HG03060 (cell line): ENCODE data around the gene IGSF5.

Source experiments
- ATAC-seq: cut with Tn5 transposase; IDR thresholded peaks from one replicate; pipeline ENCODE4 v1.9.1; 2021; ENCODE audit warnings: low read depth, moderate number of reproducible peaks; ENCODE audit not compliant: unreplicated experiment

Gene IGSF5

GRCh38 chr21:39809936-39810335 lies 65.0 kb downstream of the IGSF5 start:
- no peak for ATAC-seq

- no peak for ATAC-seq
These were observed 68.0 kb downstream of the IGSF5 start for GRCh38 chr21:39812983-39813382.

- no peak for ATAC-seq
These were observed 73.6 kb downstream of the IGSF5 start for GRCh38 chr21:39818557-39818956.

- no peak for ATAC-seq
These were observed 77.1 kb downstream of the IGSF5 start for GRCh38 chr21:39822042-39822441.

- ATAC-seq = no peak
These were observed 80.3 kb downstream of the IGSF5 start for GRCh38 chr21:39825250-39825649.

- no peak for ATAC-seq
These were observed 89.6 kb downstream of the IGSF5 start for GRCh38 chr21:39834543-39834942.

GRCh38 chr21:39837861-39838359 lies 92.9 kb downstream of the IGSF5 start:
- no peak for ATAC-seq

GRCh38 chr21:39840373-39841097 lies 95.6 kb downstream of the IGSF5 start:
- no peak for ATAC-seq

- ATAC-seq = no peak
These were observed 97.9 kb downstream of the IGSF5 start for GRCh38 chr21:39842741-39843459.

GRCh38 chr21:39843483-39843882 lies 98.5 kb downstream of the IGSF5 start:
- ATAC-seq = no peak

GRCh38 chr21:39843916-39844315 lies 98.9 kb downstream of the IGSF5 start:
- no peak for ATAC-seq

GRCh38 chr21:39845571-39846130 lies 100.7 kb downstream of the IGSF5 start:
- ATAC-seq = no peak

- ATAC-seq = no peak
These were observed 102.9 kb downstream of the IGSF5 start for GRCh38 chr21:39847877-39848276.

- no peak for ATAC-seq
These were observed 104.2 kb downstream of the IGSF5 start for GRCh38 chr21:39849014-39849655.

GRCh38 chr21:39850333-39850732 lies 105.3 kb downstream of the IGSF5 start:
- no peak for ATAC-seq

GRCh38 chr21:39851002-39851618 lies 106.1 kb downstream of the IGSF5 start:
- ATAC-seq = no peak
